ENCODE results near the gene RASGRP2. TPM values are rescaled to one million over a fixed set of nuclear protein-coding genes. Genes with fewer than 3 reads are reported as not detected.

The RASGRP2 gene
- total RNA-seq = 54.2 TPM

GRCh38 chr11:64743591-64744543 lies at the start of gene RASGRP2:
RASGRP2 (minus strand) TSS chr11:64744142; CDS start chr11:64742866, 1,276 bp downstream.

DNA sequence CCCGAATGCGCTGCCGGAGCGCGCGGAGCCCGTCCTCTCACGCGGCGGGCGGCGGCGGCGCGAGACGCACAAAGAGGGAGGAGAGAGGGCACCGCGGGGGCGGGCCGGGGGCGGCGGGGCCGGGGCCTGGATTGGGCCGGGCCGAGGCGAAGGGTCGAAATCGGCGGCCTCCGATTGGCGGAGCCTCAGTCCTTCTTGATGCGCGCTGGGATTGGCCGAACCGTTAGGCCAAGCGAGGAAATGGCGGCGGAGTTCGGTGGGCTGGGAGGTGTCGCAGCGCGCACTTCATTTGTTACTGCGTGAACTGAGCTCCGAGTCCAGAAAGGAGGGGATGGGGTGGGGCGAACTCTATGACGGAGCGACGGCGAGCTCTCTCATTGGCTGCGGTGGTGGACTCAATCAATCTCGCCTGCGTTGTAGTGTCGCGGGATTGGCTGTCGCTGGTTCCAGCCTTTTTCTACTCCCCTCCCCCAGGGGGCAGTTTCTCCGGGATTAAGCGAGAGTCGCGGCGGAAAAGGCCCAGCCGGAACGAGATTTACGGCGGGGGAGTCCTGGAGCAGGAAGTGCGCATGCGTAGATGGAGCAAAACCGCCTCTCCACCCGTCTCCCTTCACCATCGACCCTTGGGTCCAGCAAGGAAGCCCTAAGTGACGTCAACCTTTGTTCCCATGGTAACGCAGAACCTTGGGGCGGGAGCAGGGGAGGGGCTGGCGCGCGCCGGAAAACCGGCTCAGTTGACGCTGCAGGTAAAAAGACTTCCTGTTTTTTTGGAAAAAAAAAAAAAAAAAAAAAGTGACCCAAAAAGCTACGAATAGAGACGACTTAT lies 34.7 kb upstream of the RASGRP2 start, which contains the start of gene SF1:
SF1 (minus strand) TSS at position 70 of the 826 bp plus-strand sequence. CDS start 150 bp downstream, outside the sequence.

GRCh38 chr11:64759722-64760719 lies 16.1 kb upstream of the RASGRP2 start, which contains the start of gene PYGM:
PYGM (minus strand) TSS chr11:64759974; CDS start chr11:64759898, 76 bp downstream.

GRCh38 chr11:64723117-64723906 lies 20.6 kb downstream of the RASGRP2 start, which contains the start of gene NRXN2:
NRXN2 (minus strand) TSS chr11:64723197; CDS start chr11:64713699, 9,498 bp downstream.

Other genes starting within 250 kb of the RASGRP2 start
- not detected for gene SLC22A11, start 188.2 kb downstream of the RASGRP2 start, total RNA-seq
- gene SLC22A12, start 152.9 kb downstream of the RASGRP2 start, total RNA-seq = not detected
- gene NRXN2, start 20.9 kb downstream of the RASGRP2 start, total RNA-seq = 397 TPM
- 2.3 TPM for gene PYGM, start 15.8 kb upstream of the RASGRP2 start, total RNA-seq
- 75.2 TPM for gene SF1, start 34.4 kb upstream of the RASGRP2 start, total RNA-seq
- 17.1 TPM for gene MAP4K2, start 59.1 kb upstream of the RASGRP2 start, total RNA-seq
- gene MEN1, start 66.4 kb upstream of the RASGRP2 start, total RNA-seq = 18.0 TPM
- gene CDC42BPG, start 100.5 kb upstream of the RASGRP2 start, total RNA-seq = 2.1 TPM
- gene EHD1, start 134.5 kb upstream of the RASGRP2 start, total RNA-seq = 39.0 TPM
- gene ATG2A, start 173.1 kb upstream of the RASGRP2 start, total RNA-seq = 9.9 TPM
- 39.7 TPM for gene PPP2R5B, start 180.5 kb upstream of the RASGRP2 start, total RNA-seq
- gene GPHA2, start 191.8 kb upstream of the RASGRP2 start, total RNA-seq = not detected
- gene MAJIN, start 228.0 kb upstream of the RASGRP2 start, total RNA-seq = not detected

Data from diencephalon (tissue), 1 donor.